ENCODE data around the gene THRAP3.

The THRAP3 gene

GRCh38 chr1:36253161-36253862 lies 29.1 kb downstream of the THRAP3 start:
- no peaks in the 10 kb centered on the region for H3K4me1 ChIP-seq (ENCODE audit: insufficient read depth, low read length)
- no peak for TF ChIP-seq EZH2 (IDR thresholded peaks at IDR 0.05; ENCODE audit: borderline replicate concordance, low read depth, low read length, severe bottlenecking)
- no peak for TF ChIP-seq CTCF (IDR thresholded peaks at IDR 0.05; ENCODE audit: borderline replicate concordance, extremely low read depth, low read length, poor library complexity, severe bottlenecking)
- DNase-seq (no peak), ATAC-seq (ENCODE audit: insufficient read depth, low read depth) (no peak)
- H2AFZ ChIP-seq (ENCODE audit: low read depth, low read length) = no peak overlapping the region
- no peak overlapping the region for H3K4me3 ChIP-seq (ENCODE audit: low read depth in 1 of 2, low read length in 2 of 2)
- peaks cover 87% of the 10 kb centered on the region for H4K20me1 ChIP-seq (ENCODE audit: insufficient read depth, low read length)
- H3K9me3 ChIP-seq (ENCODE audit: insufficient read depth, low read length, severe bottlenecking) = no peaks in the 10 kb centered on the region
- peaks cover 98% of the 10 kb centered on the region for H3K79me2 ChIP-seq (ENCODE audit: insufficient read depth, low read length)
- no peak overlapping the region for H3K9ac ChIP-seq (ENCODE audit: low read depth, low read length)
- no peak overlapping the region for H3K27ac ChIP-seq (ENCODE audit: low read length)
- H3K27me3 ChIP-seq (ENCODE audit: insufficient read depth, low read length, poor library complexity) = no peaks in the 10 kb centered on the region
- no peak overlapping the region for H3K4me2 ChIP-seq (ENCODE audit: insufficient read depth, low read length)
- H3K36me3 ChIP-seq (ENCODE audit: insufficient read depth, low read length) = peaks cover 32% of the 10 kb centered on the region

- H3K9me3 ChIP-seq (ENCODE audit: insufficient read depth, low read length, severe bottlenecking) = no peaks in the 10 kb centered on the region
- no peak for DNase-seq
- peaks cover 93% of the 10 kb centered on the region for H3K79me2 ChIP-seq (ENCODE audit: insufficient read depth, low read length)
- H3K27ac ChIP-seq (ENCODE audit: low read length) = no peak overlapping the region
- H2AFZ ChIP-seq (ENCODE audit: low read depth, low read length) = no peak overlapping the region
- peaks cover 49% of the 10 kb centered on the region for H3K36me3 ChIP-seq (ENCODE audit: insufficient read depth, low read length)
- H3K4me2 ChIP-seq (ENCODE audit: insufficient read depth, low read length) = no peak overlapping the region
- H3K4me3 ChIP-seq (ENCODE audit: low read depth in 1 of 2, low read length in 2 of 2) = no peak overlapping the region
- peaks cover 73% of the 10 kb centered on the region for H4K20me1 ChIP-seq (ENCODE audit: insufficient read depth, low read length)
- H3K4me1 ChIP-seq (ENCODE audit: insufficient read depth, low read length) = no peaks in the 10 kb centered on the region
- H3K27me3 ChIP-seq (ENCODE audit: insufficient read depth, low read length, poor library complexity) = no peaks in the 10 kb centered on the region
- TF ChIP-seq CTCF (IDR thresholded peaks at IDR 0.05; ENCODE audit: borderline replicate concordance, extremely low read depth, low read length, poor library complexity, severe bottlenecking) (no peak), EZH2 (IDR thresholded peaks at IDR 0.05; ENCODE audit: borderline replicate concordance, low read depth, low read length, severe bottlenecking) (no peak)
- no peak overlapping the region for H3K9ac ChIP-seq (ENCODE audit: low read depth, low read length)
- ATAC-seq (ENCODE audit: insufficient read depth, low read depth) = no peak
Observed at GRCh38 chr1:36256558-36257374, 32.5 kb downstream of the THRAP3 start.

- DNase-seq (no peak), ATAC-seq (ENCODE audit: insufficient read depth, low read depth) (no peak)
- peaks cover 70% of the 10 kb centered on the region for H4K20me1 ChIP-seq (ENCODE audit: insufficient read depth, low read length)
- no peak overlapping the region for H3K4me2 ChIP-seq (ENCODE audit: insufficient read depth, low read length)
- no peak overlapping the region for H3K4me3 ChIP-seq (ENCODE audit: low read depth in 1 of 2, low read length in 2 of 2)
- no peaks in the 10 kb centered on the region for H3K27me3 ChIP-seq (ENCODE audit: insufficient read depth, low read length, poor library complexity)
- peaks cover 93% of the 10 kb centered on the region for H3K79me2 ChIP-seq (ENCODE audit: insufficient read depth, low read length)
- H3K4me1 ChIP-seq (ENCODE audit: insufficient read depth, low read length) = no peaks in the 10 kb centered on the region
- no peak overlapping the region for H2AFZ ChIP-seq (ENCODE audit: low read depth, low read length)
- H3K9me3 ChIP-seq (ENCODE audit: insufficient read depth, low read length, severe bottlenecking) = no peaks in the 10 kb centered on the region
- no peak for TF ChIP-seq EZH2 (IDR thresholded peaks at IDR 0.05; ENCODE audit: borderline replicate concordance, low read depth, low read length, severe bottlenecking)
- no peak for TF ChIP-seq CTCF (IDR thresholded peaks at IDR 0.05; ENCODE audit: borderline replicate concordance, extremely low read depth, low read length, poor library complexity, severe bottlenecking)
- no peak overlapping the region for H3K27ac ChIP-seq (ENCODE audit: low read length)
- peaks cover 55% of the 10 kb centered on the region for H3K36me3 ChIP-seq (ENCODE audit: insufficient read depth, low read length)
- no peak overlapping the region for H3K9ac ChIP-seq (ENCODE audit: low read depth, low read length)
Observed at GRCh38 chr1:36257375-36257767, 33.1 kb downstream of the THRAP3 start.
